ENCODE results near the gene IKZF1. TPM values are rescaled to one million over a fixed set of nuclear protein-coding genes. Genes with fewer than 3 reads are reported as not detected.

The IKZF1 gene
- total RNA-seq, 1 experiment from 2014 or later, result 2.3 TPM

DNA sequence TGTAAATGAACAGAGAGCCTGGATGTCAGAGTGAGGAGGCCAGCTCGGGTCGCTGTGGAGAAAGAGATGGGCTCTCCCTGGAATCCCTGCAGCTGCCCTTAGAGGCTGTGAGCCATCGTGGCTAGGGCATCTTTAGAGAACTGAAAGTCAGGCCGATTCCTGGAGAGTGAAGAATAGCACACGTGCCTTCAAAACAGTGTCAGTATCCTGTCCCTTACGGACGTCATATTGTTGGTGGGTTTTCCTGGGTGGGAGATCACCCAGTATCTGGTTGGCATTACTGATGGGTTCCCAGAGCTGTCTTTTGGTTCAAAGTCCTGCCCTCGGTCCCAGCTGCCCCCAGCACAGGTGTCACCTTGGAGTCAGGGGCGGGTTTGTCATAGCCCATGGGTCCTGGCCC, 25.3 kb downstream of the IKZF1 start:
- Mint-ChIP-seq H3K4me1 (peaks cover 10% of the 10 kb centered on the region), H3K9me3 (no peaks in the 10 kb centered on the region), H3K4me3 (no peak overlapping the region), H3K36me3 (no peaks in the 10 kb centered on the region), H3K27me3 (ENCODE audit: low read depth) (no peaks in the 10 kb centered on the region), H3K27ac (no peak overlapping the region)
- CTCF ChIA-PET, result no interaction called here
- no peak for ATAC-seq
- no peak for DNase-seq (ENCODE audit: low spot score)
- POLR2A ChIA-PET, result no interaction called here
- TF ChIP-seq ZNF317 (CRISPR knock-in tag; IDR thresholded peaks at IDR 0.05; ENCODE audit: borderline replicate concordance, low read depth), result no peak
- TF ChIP-seq ZNF232 (CRISPR knock-in tag; IDR thresholded peaks at IDR 0.05), result no peak
- TF ChIP-seq IRF2 (CRISPR knock-in tag; IDR thresholded peaks at IDR 0.05; ENCODE audit: borderline replicate concordance, low read depth), result no peak
- no peak for TF ChIP-seq CREB1 (CRISPR knock-in tag; IDR thresholded peaks at IDR 0.05)
- TF ChIP-seq, protein P1, sequence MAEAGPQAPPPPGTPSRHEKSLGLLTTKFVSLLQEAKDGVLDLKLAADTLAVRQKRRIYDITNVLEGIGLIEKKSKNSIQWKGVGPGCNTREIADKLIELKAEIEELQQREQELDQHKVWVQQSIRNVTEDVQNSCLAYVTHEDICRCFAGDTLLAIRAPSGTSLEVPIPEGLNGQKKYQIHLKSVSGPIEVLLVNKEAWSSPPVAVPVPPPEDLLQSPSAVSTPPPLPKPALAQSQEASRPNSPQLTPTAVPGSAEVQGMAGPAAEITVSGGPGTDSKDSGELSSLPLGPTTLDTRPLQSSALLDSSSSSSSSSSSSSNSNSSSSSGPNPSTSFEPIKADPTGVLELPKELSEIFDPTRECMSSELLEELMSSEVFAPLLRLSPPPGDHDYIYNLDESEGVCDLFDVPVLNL (CRISPR knock-in tag; IDR thresholded peaks at IDR 0.05; ENCODE audit: borderline replicate concordance, low read depth), result no peak
- TF ChIP-seq KAT7 (CRISPR knock-in tag; IDR thresholded peaks at IDR 0.05; ENCODE audit: borderline replicate concordance), result no peak
- TF ChIP-seq NFYB (CRISPR knock-in tag; conservative IDR thresholded peaks at IDR 0.05; ENCODE audit: low read depth), result no peak
- TF ChIP-seq SMAD3 (CRISPR knock-in tag; IDR thresholded peaks at IDR 0.05; ENCODE audit: borderline replicate concordance), result no peak
- TF ChIP-seq, protein P2, sequence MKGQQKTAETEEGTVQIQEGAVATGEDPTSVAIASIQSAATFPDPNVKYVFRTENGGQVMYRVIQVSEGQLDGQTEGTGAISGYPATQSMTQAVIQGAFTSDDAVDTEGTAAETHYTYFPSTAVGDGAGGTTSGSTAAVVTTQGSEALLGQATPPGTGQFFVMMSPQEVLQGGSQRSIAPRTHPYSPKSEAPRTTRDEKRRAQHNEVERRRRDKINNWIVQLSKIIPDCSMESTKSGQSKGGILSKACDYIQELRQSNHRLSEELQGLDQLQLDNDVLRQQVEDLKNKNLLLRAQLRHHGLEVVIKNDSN (CRISPR knock-in tag; IDR thresholded peaks at IDR 0.05), result no peak
- no peak for TF ChIP-seq ZNF219 (CRISPR knock-in tag; IDR thresholded peaks at IDR 0.05; ENCODE audit: borderline replicate concordance)
- TF ChIP-seq, protein P3, sequence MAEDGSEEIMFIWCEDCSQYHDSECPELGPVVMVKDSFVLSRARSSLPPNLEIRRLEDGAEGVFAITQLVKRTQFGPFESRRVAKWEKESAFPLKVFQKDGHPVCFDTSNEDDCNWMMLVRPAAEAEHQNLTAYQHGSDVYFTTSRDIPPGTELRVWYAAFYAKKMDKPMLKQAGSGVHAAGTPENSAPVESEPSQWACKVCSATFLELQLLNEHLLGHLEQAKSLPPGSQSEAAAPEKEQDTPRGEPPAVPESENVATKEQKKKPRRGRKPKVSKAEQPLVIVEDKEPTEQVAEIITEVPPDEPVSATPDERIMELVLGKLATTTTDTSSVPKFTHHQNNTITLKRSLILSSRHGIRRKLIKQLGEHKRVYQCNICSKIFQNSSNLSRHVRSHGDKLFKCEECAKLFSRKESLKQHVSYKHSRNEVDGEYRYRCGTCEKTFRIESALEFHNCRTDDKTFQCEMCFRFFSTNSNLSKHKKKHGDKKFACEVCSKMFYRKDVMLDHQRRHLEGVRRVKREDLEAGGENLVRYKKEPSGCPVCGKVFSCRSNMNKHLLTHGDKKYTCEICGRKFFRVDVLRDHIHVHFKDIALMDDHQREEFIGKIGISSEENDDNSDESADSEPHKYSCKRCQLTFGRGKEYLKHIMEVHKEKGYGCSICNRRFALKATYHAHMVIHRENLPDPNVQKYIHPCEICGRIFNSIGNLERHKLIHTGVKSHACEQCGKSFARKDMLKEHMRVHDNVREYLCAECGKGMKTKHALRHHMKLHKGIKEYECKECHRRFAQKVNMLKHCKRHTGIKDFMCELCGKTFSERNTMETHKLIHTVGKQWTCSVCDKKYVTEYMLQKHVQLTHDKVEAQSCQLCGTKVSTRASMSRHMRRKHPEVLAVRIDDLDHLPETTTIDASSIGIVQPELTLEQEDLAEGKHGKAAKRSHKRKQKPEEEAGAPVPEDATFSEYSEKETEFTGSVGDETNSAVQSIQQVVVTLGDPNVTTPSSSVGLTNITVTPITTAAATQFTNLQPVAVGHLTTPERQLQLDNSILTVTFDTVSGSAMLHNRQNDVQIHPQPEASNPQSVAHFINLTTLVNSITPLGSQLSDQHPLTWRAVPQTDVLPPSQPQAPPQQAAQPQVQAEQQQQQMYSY (CRISPR knock-in tag; IDR thresholded peaks at IDR 0.05), result no peak
- TF ChIP-seq, protein P4, sequence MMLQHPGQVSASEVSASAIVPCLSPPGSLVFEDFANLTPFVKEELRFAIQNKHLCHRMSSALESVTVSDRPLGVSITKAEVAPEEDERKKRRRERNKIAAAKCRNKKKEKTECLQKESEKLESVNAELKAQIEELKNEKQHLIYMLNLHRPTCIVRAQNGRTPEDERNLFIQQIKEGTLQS (CRISPR knock-in tag; conservative IDR thresholded peaks at IDR 0.05), result no peak
- TF ChIP-seq, protein P5, sequence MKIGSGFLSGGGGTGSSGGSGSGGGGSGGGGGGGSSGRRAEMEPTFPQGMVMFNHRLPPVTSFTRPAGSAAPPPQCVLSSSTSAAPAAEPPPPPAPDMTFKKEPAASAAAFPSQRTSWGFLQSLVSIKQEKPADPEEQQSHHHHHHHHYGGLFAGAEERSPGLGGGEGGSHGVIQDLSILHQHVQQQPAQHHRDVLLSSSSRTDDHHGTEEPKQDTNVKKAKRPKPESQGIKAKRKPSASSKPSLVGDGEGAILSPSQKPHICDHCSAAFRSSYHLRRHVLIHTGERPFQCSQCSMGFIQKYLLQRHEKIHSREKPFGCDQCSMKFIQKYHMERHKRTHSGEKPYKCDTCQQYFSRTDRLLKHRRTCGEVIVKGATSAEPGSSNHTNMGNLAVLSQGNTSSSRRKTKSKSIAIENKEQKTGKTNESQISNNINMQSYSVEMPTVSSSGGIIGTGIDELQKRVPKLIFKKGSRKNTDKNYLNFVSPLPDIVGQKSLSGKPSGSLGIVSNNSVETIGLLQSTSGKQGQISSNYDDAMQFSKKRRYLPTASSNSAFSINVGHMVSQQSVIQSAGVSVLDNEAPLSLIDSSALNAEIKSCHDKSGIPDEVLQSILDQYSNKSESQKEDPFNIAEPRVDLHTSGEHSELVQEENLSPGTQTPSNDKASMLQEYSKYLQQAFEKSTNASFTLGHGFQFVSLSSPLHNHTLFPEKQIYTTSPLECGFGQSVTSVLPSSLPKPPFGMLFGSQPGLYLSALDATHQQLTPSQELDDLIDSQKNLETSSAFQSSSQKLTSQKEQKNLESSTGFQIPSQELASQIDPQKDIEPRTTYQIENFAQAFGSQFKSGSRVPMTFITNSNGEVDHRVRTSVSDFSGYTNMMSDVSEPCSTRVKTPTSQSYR (CRISPR knock-in tag; IDR thresholded peaks at IDR 0.05), result no peak
- TF ChIP-seq, protein P6, sequence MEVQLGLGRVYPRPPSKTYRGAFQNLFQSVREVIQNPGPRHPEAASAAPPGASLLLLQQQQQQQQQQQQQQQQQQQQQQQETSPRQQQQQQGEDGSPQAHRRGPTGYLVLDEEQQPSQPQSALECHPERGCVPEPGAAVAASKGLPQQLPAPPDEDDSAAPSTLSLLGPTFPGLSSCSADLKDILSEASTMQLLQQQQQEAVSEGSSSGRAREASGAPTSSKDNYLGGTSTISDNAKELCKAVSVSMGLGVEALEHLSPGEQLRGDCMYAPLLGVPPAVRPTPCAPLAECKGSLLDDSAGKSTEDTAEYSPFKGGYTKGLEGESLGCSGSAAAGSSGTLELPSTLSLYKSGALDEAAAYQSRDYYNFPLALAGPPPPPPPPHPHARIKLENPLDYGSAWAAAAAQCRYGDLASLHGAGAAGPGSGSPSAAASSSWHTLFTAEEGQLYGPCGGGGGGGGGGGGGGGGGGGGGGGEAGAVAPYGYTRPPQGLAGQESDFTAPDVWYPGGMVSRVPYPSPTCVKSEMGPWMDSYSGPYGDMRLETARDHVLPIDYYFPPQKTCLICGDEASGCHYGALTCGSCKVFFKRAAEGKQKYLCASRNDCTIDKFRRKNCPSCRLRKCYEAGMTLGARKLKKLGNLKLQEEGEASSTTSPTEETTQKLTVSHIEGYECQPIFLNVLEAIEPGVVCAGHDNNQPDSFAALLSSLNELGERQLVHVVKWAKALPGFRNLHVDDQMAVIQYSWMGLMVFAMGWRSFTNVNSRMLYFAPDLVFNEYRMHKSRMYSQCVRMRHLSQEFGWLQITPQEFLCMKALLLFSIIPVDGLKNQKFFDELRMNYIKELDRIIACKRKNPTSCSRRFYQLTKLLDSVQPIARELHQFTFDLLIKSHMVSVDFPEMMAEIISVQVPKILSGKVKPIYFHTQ (CRISPR knock-in tag; IDR thresholded peaks at IDR 0.05), result no peak
- TF ChIP-seq, protein P7, sequence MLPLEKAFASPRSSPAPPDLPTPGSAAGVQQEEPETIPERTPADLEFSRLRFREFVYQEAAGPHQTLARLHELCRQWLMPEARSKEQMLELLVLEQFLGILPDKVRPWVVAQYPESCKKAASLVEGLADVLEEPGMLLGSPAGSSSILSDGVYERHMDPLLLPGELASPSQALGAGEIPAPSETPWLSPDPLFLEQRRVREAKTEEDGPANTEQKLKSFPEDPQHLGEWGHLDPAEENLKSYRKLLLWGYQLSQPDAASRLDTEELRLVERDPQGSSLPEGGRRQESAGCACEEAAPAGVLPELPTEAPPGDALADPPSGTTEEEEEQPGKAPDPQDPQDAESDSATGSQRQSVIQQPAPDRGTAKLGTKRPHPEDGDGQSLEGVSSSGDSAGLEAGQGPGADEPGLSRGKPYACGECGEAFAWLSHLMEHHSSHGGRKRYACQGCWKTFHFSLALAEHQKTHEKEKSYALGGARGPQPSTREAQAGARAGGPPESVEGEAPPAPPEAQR (CRISPR knock-in tag; IDR thresholded peaks at IDR 0.05), result no peak
- TF ChIP-seq RELA (CRISPR knock-in tag; IDR thresholded peaks at IDR 0.05; ENCODE audit: borderline replicate concordance), result no peak

Measured in WTC11 (cell line).